Left renal pelvis (tissue), 4 donors: ENCODE results near the gene LTA4H. TPM values are rescaled to one million over a fixed set of nuclear protein-coding genes. Genes with fewer than 3 reads are reported as not detected.
"Not testable (repeated sequence)": the region's sequence is repeated elsewhere in the genome, so short reads cannot be mapped to it uniquely, and the experiment has no call there.

Experiments
- DNase-seq, 4 donors: peaks; one replicate each; pipeline ENCODE4 v3.0.0-alpha.2; 2013; ENCODE audit warnings: low read depth in 4 of 4, low spot score in 3 of 4
- polyA plus RNA-seq, 4 donors: library from polyadenylated mRNA; unstranded; fragments of 120-200 nt; gene quantifications; one replicate each; pipeline ENCODE4 v1.2.1, GENCODE V29; 2013; ENCODE audit not compliant: insufficient read length in 4 of 4

The LTA4H gene
- 100 to 1,000 TPM in 3 of 4 donors, 10 to 100 TPM in 1; 97.6 to 144 (median 133) TPM for polyA plus RNA-seq

GRCh38 chr12:96035283-96036236, at the start of gene LTA4H:
Gene LTA4H, minus strand, starts transcription at chr12:96035587. Its CDS starts 68 bp downstream, at chr12:96035519.
- DNase-seq: peak; percentile 97 to 100 (median 98)

DNA sequence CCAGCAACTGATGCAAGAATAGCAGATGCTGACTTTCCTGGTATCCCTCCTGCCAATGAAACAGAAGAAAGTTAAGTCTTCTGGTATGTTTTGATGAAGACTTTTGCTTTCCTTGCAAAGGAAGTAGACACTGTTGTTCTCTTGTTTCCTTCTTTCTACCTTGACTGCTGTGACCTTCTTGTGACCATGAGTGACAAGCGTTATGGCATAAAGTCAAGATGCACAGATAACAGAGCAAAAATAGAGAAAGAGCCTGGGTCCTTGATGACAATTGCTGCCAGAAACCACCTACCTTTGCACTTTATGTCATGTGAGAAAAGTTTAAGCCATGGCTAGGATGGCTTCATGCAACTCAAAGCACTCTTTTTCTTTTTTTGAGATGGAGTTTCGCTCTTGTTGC, 49.2 kb upstream of the LTA4H start:
- no peak for DNase-seq

DNA sequence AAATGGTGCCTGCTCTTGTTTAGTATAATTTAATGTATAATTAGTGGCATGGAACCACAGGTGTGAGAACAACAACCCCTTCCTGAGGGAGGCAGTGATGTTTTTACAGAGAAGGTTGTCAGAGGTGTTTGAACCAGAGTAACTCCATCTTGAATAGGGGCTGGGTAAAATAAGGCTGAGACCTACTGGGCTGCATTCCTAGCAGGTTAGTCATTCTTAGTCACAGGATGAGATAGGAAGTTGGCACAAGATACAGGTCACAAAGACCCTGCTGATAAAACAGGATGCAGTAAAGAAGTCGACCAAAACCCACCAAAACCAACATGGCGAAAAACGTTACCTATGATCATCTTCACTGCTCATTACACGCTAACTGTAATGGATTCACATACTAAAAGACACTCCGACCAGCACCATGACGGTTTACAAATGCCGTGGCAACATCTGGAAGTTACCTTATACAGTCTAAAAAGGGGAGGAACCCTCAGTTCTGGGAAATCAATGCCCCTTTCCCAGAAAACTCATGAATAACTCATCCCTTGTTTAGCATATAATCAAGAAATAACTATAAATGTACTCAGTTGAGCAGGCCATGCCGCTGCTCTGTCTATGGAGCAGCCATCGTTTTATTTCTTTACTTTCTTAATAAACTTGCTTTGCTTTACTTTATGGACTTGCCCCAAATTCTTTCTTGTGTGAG, 47.8 kb upstream of the LTA4H start:
- DNase-seq: no peak

DNA sequence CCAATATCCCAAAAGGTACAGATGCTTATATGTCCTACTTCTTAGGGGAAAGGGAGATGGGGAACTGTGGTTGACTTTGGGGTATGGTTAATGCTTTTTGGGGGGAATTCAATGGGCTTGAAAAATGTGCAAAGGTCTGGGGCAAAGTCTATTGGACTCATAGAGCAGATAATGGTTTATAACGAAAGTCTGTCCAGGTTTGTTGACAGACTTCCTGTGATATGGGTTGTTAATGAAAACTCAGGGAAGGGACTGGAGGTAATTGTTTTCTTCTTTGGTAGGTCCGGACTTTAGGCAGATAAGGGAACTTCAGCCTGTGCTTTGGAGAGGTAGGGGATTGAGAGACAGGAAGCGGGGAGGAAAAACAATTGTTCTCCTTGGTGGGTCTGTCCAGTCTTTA, 46.2 kb upstream of the LTA4H start:
- no peak for DNase-seq

- no peak for DNase-seq
Measured at GRCh38 chr12:96078231-96079135, 43.1 kb upstream of the LTA4H start.

DNA sequence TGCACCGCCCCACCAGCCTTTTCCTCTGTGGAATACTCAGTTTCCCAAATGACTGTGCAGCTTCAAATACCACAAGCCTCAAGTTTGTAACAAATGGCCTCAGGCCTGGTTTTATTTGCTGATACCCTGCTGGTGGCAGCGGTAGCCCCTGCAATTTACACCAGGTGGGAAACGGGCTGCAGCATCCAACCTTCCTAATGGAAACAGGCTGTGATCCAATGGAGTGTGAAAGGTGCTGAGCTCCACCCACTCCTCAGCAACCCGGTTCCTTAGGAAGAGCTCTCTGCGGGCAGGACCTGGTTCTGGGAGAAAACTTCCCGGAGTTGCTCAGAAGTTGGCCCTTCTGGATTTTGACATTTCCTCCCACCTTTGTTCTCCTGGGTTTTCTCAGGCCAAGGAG, 41.7 kb upstream of the LTA4H start:
- no peak for DNase-seq

- no peak for DNase-seq
Measured at GRCh38 chr12:96075560-96075959, 40.2 kb upstream of the LTA4H start.

DNA sequence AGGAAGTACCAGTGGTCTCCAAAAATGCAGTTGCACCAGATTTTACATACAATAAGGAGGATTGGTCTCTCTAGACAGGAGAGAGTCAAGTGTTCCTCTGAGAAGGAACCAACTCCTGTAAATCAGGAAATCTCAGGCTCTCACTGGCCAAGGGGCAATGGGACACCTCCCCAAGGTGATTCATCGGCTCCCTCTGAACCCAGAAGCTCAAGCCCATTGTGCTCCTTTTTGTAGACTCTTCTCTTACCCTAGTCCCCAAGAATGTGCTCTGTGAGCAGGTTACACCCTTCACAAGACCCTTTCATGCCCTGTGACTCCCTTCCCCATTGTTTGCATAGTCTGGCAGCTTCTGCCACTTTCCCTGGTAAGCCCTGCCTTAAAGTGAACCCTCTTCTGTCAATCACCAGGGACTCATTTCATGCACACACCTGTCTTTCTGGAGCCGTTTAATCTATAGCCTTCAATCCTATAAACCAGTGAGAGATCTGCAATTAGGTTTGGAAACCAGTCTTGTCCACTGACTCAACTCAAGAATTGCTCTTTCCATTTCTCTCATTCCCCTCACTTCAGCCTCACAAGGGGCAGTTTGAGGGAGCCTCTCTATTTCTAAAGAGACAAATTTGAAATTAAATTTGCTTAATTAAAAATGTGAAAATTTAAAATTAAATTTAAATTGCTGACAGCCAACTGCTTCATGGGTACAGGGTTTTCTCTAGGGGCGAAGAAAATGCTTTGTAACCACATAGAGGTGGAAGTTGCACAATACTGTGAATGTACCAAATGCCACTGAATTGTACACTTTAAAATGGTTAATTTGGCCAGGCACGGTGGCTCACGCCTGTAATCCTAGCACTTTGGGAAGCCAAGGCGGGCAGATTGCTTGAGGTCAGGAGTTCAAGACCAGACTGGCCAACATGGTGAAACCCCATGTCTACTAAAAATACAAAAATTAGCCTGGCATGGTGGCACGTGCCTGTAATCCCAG, 38.3 kb upstream of the LTA4H start:
- no peak for DNase-seq

GRCh38 chr12:96070670-96071279, 35.4 kb upstream of the LTA4H start:
- DNase-seq: no peak

GRCh38 chr12:96069511-96070231, 34.3 kb upstream of the LTA4H start:
- DNase-seq: no peak

DNA sequence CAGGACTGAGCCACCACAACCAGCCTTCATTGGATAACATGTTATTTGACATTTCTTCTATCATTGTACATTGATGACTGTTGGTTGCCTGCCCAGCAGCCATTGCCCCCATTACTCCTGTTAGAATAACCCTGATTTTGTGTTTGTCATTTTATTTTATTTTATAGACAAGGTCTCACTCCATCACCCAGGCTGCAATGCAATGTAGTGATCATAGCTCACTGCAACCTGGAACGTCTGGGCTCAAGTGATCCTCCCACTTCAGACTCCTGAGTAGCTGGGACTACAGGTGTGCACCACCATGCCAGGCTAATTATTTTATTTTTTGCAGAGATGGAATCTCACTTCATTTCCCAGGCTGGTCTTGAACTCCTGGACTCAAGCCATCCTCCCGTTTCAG, 33.2 kb upstream of the LTA4H start:
- no peak for DNase-seq

DNA sequence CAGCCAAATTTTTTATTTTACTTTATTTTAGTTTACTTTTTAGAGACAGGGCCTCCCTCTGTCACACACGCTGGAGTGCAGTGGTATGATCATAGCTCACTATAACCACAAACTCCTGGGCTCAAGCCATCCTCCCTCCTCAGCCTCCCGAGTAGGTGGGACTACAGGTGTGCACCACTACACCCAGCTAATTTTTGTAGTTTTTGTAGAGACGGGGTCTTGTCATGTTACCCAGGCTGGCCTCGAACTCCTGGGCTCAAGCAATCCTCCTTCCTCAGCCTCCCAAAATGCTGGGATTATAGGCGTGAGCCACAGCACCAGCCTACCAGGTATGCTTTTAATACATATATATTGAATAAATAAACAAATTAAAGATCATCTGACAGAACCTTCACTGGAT, 32.7 kb upstream of the LTA4H start:
- DNase-seq: no peak

DNA sequence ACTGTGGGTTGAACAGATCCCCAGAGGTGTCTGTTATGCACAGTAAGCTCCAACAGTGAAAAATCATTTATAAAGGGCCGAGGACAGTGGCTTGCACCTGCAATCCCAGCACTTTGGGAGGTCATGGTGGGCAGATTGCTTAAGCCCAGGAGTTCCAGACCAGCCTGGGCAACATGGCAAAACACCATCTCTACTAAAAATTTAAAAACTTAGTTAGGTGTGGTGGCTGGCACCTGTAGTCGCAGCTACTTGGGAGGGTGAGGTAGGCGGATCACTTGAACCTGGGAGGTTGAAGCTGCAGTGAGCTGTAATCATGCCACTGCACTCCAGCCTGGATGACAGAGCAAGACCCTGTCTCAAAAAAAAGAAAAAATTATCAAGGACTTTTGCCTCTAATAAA, 30.4 kb upstream of the LTA4H start:
- not testable (repeated sequence) for DNase-seq

GRCh38 chr12:96064966-96065365, 29.6 kb upstream of the LTA4H start:
- DNase-seq: no peak

GRCh38 chr12:96064271-96064670, 28.9 kb upstream of the LTA4H start:
- DNase-seq: no peak

GRCh38 chr12:96063046-96063445, 27.7 kb upstream of the LTA4H start:
- no peak for DNase-seq

DNA sequence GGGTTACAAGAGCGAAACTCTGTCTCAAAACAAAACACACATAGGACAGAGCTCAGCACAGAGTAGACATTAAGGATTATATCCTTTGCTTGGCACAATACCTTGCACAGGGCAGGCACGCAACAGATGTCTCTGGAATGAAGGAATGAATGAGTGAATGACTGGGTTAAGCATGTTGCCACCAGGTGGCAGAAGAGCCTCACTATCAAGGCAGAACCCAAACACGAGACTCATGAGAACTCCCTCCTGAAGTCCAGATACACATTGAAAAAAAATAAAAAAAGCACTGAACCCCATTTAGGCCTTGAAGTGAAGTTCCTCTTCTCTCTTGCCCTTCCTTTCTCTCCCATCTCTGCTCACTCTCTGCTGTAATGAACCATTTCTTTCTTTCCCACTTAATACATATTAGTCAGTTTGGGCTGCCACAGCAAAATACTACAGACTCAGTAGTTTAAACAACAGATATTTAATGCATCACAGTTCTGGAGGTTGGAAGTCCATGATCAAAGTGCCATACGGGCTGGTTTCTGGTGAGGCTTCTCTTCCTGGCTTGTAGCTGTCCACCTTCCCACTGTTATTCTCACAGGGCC, 26.6 kb upstream of the LTA4H start:
- DNase-seq: peak in 2 of 4 donors; percentile 42 to 51

- DNase-seq: no peak
Measured at GRCh38 chr12:96061323-96061722, 25.9 kb upstream of the LTA4H start.
